OCI-LY1 (cell line): Measurements from ENCODE around the gene KLHL29.

Source experiments
- EZH2 ChIP-seq: fragments of 200-600 bp; sonication (generic), shearing (Covaris generic); IDR thresholded peaks from 2 replicates; pipeline ENCODE4 v1.8.0; 2017; ENCODE audit warnings: borderline replicate concordance, mixed run types, mild to moderate bottlenecking, antibody characterized with exemption, low read length, moderate library complexity, mixed read lengths
- TF ChIP-seq, protein P1 (sequence below): fragments of 200-600 bp; sonication (generic), shearing (Covaris generic); IDR thresholded peaks from 2 replicates; pipeline ENCODE4 v1.5.1; 2017; ENCODE audit warnings: mild to moderate bottlenecking, antibody characterized with exemption, low read length, moderate library complexity, mixed read lengths

DNA sequence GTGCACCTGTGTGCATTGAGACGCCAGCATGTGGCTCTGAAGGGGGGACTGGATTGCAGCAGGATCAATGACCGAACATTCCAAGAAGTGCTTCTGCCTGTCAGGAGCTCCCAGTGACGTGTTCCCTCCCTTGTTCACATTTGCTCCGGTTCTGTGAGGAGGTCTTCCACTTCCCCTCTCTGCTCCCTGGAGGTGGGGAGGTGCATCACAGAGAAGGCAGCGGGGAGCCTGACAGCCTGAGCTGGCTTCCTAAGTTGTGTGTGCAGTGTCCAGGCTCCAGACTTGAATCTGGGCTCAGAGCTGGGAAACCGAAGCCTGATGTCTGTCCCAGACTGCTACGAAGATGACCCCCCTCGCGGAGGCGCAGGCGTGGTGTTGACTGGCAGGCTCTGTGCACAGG is 171.0 kb downstream of the KLHL29 start:
- TF ChIP-seq, protein P1, sequence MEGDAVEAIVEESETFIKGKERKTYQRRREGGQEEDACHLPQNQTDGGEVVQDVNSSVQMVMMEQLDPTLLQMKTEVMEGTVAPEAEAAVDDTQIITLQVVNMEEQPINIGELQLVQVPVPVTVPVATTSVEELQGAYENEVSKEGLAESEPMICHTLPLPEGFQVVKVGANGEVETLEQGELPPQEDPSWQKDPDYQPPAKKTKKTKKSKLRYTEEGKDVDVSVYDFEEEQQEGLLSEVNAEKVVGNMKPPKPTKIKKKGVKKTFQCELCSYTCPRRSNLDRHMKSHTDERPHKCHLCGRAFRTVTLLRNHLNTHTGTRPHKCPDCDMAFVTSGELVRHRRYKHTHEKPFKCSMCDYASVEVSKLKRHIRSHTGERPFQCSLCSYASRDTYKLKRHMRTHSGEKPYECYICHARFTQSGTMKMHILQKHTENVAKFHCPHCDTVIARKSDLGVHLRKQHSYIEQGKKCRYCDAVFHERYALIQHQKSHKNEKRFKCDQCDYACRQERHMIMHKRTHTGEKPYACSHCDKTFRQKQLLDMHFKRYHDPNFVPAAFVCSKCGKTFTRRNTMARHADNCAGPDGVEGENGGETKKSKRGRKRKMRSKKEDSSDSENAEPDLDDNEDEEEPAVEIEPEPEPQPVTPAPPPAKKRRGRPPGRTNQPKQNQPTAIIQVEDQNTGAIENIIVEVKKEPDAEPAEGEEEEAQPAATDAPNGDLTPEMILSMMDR = no peak
- no peak for TF ChIP-seq EZH2
